ENCODE results near the gene ETS1.

ETS1 gene

DNA sequence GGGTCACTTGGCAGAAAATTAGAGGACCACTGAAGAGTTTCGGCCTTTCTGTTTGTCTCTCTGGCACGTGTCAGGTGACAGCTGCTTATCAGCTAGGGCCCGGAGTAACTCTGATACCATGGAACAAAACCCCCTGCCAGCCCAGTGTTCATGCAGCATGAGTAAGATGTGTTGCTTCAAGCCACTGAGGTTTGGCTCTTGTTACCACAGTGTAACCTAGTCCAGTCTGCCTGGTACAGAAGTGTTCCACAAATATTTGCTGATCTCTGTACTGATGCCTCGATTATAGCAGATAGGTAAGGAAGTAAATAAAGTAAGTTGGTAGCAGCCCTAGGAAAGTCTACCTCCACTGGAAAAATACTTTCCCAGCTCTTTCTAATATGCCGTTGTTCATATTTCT lies 20.5 kb upstream of the ETS1 start:
- TF ChIP-seq TAF1 (IDR thresholded peaks at IDR 0.05; ENCODE audit: borderline replicate concordance, insufficient read depth, low read length) (no peak), POLR2AphosphoS5 (IDR thresholded peaks at IDR 0.05; ENCODE audit: low read depth, low read length) (no peak), SIN3A (IDR thresholded peaks at IDR 0.05; ENCODE audit: borderline replicate concordance, insufficient read depth, low read length) (no peak), FOXP2 (optimal IDR thresholded peaks at IDR 0.05; ENCODE audit: borderline replicate concordance, extremely low read depth, extremely low read length, insufficient read depth) (no peak)
- TF ChIP-seq, protein P1, sequence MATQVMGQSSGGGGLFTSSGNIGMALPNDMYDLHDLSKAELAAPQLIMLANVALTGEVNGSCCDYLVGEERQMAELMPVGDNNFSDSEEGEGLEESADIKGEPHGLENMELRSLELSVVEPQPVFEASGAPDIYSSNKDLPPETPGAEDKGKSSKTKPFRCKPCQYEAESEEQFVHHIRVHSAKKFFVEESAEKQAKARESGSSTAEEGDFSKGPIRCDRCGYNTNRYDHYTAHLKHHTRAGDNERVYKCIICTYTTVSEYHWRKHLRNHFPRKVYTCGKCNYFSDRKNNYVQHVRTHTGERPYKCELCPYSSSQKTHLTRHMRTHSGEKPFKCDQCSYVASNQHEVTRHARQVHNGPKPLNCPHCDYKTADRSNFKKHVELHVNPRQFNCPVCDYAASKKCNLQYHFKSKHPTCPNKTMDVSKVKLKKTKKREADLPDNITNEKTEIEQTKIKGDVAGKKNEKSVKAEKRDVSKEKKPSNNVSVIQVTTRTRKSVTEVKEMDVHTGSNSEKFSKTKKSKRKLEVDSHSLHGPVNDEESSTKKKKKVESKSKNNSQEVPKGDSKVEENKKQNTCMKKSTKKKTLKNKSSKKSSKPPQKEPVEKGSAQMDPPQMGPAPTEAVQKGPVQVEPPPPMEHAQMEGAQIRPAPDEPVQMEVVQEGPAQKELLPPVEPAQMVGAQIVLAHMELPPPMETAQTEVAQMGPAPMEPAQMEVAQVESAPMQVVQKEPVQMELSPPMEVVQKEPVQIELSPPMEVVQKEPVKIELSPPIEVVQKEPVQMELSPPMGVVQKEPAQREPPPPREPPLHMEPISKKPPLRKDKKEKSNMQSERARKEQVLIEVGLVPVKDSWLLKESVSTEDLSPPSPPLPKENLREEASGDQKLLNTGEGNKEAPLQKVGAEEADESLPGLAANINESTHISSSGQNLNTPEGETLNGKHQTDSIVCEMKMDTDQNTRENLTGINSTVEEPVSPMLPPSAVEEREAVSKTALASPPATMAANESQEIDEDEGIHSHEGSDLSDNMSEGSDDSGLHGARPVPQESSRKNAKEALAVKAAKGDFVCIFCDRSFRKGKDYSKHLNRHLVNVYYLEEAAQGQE (IDR thresholded peaks at IDR 0.05; ENCODE audit: insufficient read depth in 1 of 2, low read depth in 2 of 2, low read length in 2 of 2), result no peak

DNA sequence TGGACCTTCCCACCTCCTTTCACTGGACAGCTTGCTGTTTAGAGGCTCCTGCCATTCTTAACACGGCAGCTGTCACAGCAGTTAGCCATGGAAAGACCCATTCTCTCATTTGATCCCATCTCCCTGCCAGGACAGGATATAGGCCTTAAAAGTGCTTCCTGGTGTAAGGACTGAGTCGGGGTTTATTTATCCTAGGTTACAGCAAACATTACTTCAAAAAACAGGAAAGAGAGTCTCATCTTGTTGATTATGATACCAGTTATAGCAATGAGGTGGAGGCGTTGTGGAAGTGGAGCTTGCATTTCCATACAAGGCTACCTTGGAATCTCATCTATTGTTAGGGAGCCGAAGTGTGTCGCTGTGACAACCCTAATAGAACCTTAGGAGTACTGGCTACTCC lies 17.4 kb upstream of the ETS1 start:
- TF ChIP-seq FOXP2 (optimal IDR thresholded peaks at IDR 0.05; ENCODE audit: borderline replicate concordance, extremely low read depth, extremely low read length, insufficient read depth) (no peak), POLR2AphosphoS5 (IDR thresholded peaks at IDR 0.05; ENCODE audit: low read depth, low read length) (no peak), SIN3A (IDR thresholded peaks at IDR 0.05; ENCODE audit: borderline replicate concordance, insufficient read depth, low read length) (no peak), TAF1 (IDR thresholded peaks at IDR 0.05; ENCODE audit: borderline replicate concordance, insufficient read depth, low read length) (no peak)
- TF ChIP-seq, protein P1 (IDR thresholded peaks at IDR 0.05; ENCODE audit: insufficient read depth in 1 of 2, low read depth in 2 of 2, low read length in 2 of 2), result no peak

DNA sequence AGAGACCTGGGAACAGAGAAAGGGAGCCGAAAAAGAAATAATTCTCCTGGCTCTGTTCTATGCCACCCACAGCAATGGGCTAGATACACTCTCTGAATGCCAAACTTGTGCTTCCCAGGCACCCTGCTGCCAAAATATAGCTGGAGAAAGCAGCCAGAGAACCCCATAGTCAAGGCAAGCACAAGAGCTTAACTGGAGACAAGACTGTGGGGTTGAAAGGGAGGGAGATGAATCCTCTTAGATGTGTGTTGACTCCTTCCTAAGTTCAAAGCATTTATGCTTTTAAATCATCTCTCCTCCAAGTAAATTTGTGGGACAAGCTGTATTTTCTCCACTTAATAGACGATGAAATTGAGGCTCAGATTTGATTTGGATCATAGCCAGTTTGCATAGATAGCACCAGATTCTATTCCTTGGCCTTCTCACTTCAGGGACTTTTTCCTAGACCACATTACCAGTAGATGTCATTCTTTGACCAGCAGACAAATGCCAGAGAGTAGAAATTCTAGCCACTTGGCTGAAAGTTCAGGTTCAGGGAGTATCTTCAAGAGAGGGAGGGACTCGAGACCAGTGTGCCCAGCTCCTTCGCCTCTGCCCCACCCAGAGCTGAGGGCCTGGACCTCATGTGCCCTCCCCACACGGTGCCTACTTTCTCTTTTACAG lies 16.5 kb upstream of the ETS1 start:
- TF ChIP-seq FOXP2 (optimal IDR thresholded peaks at IDR 0.05; ENCODE audit: borderline replicate concordance, extremely low read depth, extremely low read length, insufficient read depth) (no peak), SIN3A (IDR thresholded peaks at IDR 0.05; ENCODE audit: borderline replicate concordance, insufficient read depth, low read length) (no peak)

DNA sequence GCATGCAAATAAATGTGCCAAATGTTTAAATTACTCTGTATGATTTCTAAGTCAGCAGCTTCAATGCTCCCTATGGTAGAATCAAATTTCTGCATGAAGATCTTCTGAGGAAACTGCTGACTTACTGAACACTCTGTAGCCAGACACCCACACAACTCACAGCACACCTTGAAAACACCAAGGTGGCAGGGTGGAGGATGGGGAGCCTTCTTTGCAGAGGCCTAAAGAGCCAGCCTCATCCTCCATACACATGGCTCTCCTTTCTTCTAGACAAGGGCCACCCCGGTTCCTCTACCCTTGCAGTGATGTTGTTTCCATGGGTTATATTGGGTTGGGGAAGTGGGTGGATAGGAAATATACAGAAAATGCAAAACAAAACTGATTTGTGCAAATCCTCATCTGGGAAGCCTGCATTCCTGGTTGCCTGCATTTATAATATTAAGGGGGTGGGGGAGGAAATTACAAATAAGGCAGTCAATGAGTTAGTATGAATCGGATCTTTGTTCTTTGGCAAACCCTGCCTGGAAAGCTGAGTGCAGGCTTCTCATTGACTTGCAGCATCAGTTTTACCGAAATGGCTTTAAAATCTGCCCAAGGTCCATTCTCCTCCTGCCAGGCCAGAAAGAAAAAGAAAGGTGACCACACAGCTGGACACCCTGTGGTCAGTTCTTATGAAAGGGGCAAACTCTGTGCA lies 15.8 kb upstream of the ETS1 start:
- TF ChIP-seq TAF1 (IDR thresholded peaks at IDR 0.05; ENCODE audit: borderline replicate concordance, insufficient read depth, low read length) (no peak), POLR2AphosphoS5 (IDR thresholded peaks at IDR 0.05; ENCODE audit: low read depth, low read length) (no peak), FOXP2 (optimal IDR thresholded peaks at IDR 0.05; ENCODE audit: borderline replicate concordance, extremely low read depth, extremely low read length, insufficient read depth) (no peak), SIN3A (IDR thresholded peaks at IDR 0.05; ENCODE audit: borderline replicate concordance, insufficient read depth, low read length) (no peak)
- TF ChIP-seq, protein P1 (IDR thresholded peaks at IDR 0.05; ENCODE audit: insufficient read depth in 1 of 2, low read depth in 2 of 2, low read length in 2 of 2), result no peak

DNA sequence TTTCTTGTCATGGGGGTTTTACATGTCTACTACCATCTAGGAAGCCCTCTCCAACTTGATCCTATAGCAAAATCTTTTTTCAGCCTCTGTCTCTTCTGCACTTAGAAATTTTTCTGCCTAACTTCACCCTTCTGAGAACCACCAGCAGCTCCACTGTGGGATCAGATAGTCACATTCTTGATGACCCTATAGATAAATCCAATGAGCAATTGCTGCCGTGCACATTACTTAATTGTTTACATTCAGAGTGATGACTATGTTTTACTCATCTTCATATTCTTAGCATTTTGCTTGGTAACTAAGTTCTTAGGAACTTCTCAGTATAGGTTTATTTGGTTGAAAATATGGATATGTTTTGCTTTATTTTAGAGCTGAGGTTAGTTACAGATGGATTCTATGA lies 12.4 kb upstream of the ETS1 start:
- TF ChIP-seq, protein P1 (IDR thresholded peaks at IDR 0.05; ENCODE audit: insufficient read depth in 1 of 2, low read depth in 2 of 2, low read length in 2 of 2), result no peak
- TF ChIP-seq SIN3A (IDR thresholded peaks at IDR 0.05; ENCODE audit: borderline replicate concordance, insufficient read depth, low read length) (no peak), TAF1 (IDR thresholded peaks at IDR 0.05; ENCODE audit: borderline replicate concordance, insufficient read depth, low read length) (no peak), POLR2AphosphoS5 (IDR thresholded peaks at IDR 0.05; ENCODE audit: low read depth, low read length) (no peak), FOXP2 (optimal IDR thresholded peaks at IDR 0.05; ENCODE audit: borderline replicate concordance, extremely low read depth, extremely low read length, insufficient read depth) (no peak)
